Activated T-cell treated with anti-CD3 and anti-CD28 coated beads, Interleukin-2, amount 50 U/mL, for 4 hours (primary cell): ENCODE measurements around the gene PTPN12. TPM values are rescaled to one million over a fixed set of nuclear protein-coding genes. Genes with fewer than 3 reads are reported as not detected.

Experiments used
- ATAC-seq, 2 donors: fragments of 200-7000 bp; cut with Tn5 transposase; one replicate each; pipeline ENCODE4 v1.10.0; 2021
- DNase-seq: peaks from one replicate; pipeline ENCODE4 v3.0.0-alpha.2; 2020
- H3K27me3 Mint-ChIP-seq: one replicate; pipeline ENCODE4 v1.8.0; 2021; ENCODE audit warnings: low read depth, mixed read lengths
- H3K36me3 Mint-ChIP-seq: one replicate; pipeline ENCODE4 v1.8.0; 2022; ENCODE audit warnings: mixed read lengths; ENCODE audit not compliant: insufficient read depth
- H3K4me1 Mint-ChIP-seq: one replicate; pipeline ENCODE4 v1.8.0; 2021; ENCODE audit warnings: low read depth, mixed read lengths
- H3K4me3 Mint-ChIP-seq: one replicate; pipeline ENCODE4 v1.8.0; 2021; ENCODE audit warnings: mild to moderate bottlenecking, moderate library complexity, mixed read lengths
- H3K9me3 Mint-ChIP-seq: one replicate; pipeline ENCODE4 v1.8.0; 2021; ENCODE audit warnings: mixed read lengths
- total RNA-seq, 3 donors: library from RNA; stranded (reverse); gene quantifications; one replicate each; pipeline ENCODE4 v1.2.1, GENCODE V29; 2021

Gene PTPN12
- total RNA-seq, 3 donors from 2014 or later = 5.9 to 10.0 (median 7.2) TPM

DNA sequence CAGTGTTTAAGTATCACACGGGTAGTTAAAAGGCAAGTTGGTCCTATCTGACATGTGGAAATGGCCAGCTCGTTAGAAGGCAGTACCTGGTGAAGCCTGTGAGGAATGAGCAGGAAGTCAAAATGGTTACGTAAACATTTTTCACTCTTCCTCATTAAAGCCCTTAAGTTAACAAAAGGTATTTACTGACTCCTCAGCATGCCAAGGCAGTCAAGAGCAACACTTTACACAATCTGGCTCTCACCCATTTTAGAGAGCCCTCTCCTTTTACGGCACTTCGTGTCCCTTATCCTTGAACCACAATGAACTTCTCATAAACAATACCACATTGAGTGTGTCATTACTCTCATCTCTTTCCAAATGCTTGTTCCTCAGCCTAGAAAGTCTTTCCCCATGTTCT, 148.1 kb downstream of the PTPN12 start:
- H3K27me3 Mint-ChIP-seq = no peaks in the 10 kb centered on the region
- DNase-seq (no peak), ATAC-seq (no peak)
- no peaks in the 10 kb centered on the region for H3K9me3 Mint-ChIP-seq
- H3K36me3 Mint-ChIP-seq = peaks cover 18% of the 10 kb centered on the region
- peaks cover 23% of the 10 kb centered on the region for H3K4me1 Mint-ChIP-seq
- H3K4me3 Mint-ChIP-seq = no peak overlapping the region

DNA sequence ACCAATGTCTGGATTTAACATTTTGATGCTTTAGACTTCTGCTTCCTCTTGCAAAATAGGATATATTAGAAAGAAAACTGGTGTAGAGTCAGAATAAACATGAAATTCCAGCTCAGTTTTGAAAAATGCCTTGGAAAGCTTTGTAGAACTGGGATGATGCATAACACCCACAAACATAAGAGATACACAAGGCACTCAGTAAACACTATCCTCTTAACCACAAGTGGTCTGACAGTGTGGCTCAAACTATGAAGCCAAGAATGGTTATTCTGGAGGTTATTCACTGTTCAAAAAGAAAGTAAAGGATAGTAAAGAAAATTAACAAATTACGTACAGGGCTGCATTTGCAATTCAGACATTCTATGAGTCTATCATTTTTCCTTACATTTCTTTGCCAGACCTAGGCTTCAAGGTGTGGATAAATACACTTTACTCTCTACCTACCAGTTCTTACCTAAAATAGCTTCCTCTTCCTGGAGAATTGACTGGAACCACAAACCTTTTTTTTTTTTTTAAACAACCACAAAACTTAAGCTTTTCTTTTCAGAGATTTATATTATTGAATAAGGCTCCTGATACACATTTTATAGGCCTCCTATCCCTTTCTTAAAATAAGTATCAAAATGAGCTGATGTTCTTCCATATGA, 150.1 kb downstream of the PTPN12 start:
- ATAC-seq = no peak

DNA sequence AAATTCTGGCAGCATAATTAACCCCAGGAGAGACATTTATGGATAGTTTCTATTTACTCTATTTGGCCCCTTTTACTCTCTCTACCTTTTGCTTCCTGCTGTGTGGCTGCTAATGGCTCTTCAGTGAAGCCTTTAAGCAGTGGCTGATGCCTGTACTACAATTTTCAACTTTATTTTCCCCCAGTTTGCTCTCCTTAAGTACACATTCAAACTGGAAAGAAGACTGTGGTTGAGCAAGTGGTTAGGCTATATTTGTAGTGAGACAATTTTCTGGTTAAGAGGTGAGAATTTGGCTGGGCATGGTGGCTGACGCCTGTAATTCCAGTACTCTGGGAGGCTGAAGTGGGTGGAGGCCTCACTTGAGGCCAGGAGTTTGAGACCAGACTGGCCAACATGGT, 150.7 kb downstream of the PTPN12 start:
- H3K9me3 Mint-ChIP-seq = no peaks in the 10 kb centered on the region
- H3K4me3 Mint-ChIP-seq = no peak overlapping the region
- ATAC-seq (peak; percentile 43 to 56), DNase-seq (no peak)
- H3K36me3 Mint-ChIP-seq = peaks cover 13% of the 10 kb centered on the region
- no peaks in the 10 kb centered on the region for H3K27me3 Mint-ChIP-seq
- H3K4me1 Mint-ChIP-seq = peaks cover 26% of the 10 kb centered on the region

More for the DNA sequence above, 150.1 kb downstream of the PTPN12 start:
- no peaks in the 10 kb centered on the region for H3K9me3 Mint-ChIP-seq
- H3K4me3 Mint-ChIP-seq = peak overlapping the region; percentile 17
- peaks cover 23% of the 10 kb centered on the region for H3K4me1 Mint-ChIP-seq
- H3K27me3 Mint-ChIP-seq = no peaks in the 10 kb centered on the region
- H3K36me3 Mint-ChIP-seq = peaks cover 14% of the 10 kb centered on the region
- no peak for DNase-seq

Other genes starting within 250 kb of the PTPN12 start
- 1 to 10 TPM; 1.6 to 2.6 (median 1.8) TPM for gene GSAP, start 120.9 kb upstream of the PTPN12 start, total RNA-seq
- 10 to 100 TPM; 17.0 to 20.7 (median 17.4) TPM for gene RSBN1L, start 159.2 kb downstream of the PTPN12 start, total RNA-seq